ENCODE measurements around the gene TRIM33. TPM values are rescaled to one million over a fixed set of nuclear protein-coding genes. Genes with fewer than 3 reads are reported as not detected.

TRIM33 gene
- total RNA-seq, 1 experiment from 2014 or later: 41.2 TPM

DNA sequence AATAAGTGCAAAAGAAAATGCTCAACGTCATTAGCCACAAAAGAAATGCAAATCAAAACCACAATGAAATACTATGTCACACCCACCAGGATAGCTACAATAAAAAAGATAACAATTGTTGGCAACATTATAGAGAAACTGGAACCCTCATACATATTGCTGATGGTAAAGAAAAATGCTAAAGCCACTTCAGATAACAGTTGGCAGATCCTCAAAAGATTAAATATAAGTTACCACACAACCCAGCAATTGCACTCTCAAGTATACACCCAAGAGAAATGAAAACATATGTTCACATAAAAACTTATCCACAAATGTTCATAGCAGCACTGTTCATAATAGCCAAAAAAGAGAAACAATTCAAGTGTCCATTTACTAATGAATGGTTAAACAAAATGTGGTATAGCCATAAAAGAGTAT lies 20.7 kb downstream of the TRIM33 start:
- no peaks in the 10 kb centered on the region; the same call in 1 of the 2 replicates for H4K20me1 ChIP-seq (ENCODE audit: insufficient read depth)
- no peak overlapping the region for H2AFZ ChIP-seq (ENCODE audit: low read depth, low read length, poor library complexity, severe bottlenecking)
- H3K27me3 ChIP-seq (ENCODE audit: insufficient read depth, low read length): no peaks in the 10 kb centered on the region
- DNase-seq (ENCODE audit: low read depth, low spot score): no peak
- TF ChIP-seq POLR2A (IDR thresholded peaks at IDR 0.05; ENCODE audit: borderline replicate concordance, extremely low read depth, insufficient read depth, insufficient read length): no peak
- no peak for TF ChIP-seq FOSL1 (IDR thresholded peaks at IDR 0.05; ENCODE audit: low read depth)
- TF ChIP-seq CEBPB (IDR thresholded peaks at IDR 0.05; ENCODE audit: low read depth): no peak
- TF ChIP-seq POLR2AphosphoS5 (IDR thresholded peaks at IDR 0.05; ENCODE audit: low read depth, low read length): no peak
- no peak for TF ChIP-seq ELF1 (IDR thresholded peaks at IDR 0.05; ENCODE audit: borderline replicate concordance, low read depth)
- no peak for TF ChIP-seq ZNF274 (IDR thresholded peaks at IDR 0.05; ENCODE audit: low read depth, low read length)
- TF ChIP-seq REST (IDR thresholded peaks at IDR 0.05; ENCODE audit: low read depth): no peak
- no peak for TF ChIP-seq SP1 (IDR thresholded peaks at IDR 0.05; ENCODE audit: low read depth)
- no peak for TF ChIP-seq JUND (IDR thresholded peaks at IDR 0.05)
- TF ChIP-seq, protein P1, sequence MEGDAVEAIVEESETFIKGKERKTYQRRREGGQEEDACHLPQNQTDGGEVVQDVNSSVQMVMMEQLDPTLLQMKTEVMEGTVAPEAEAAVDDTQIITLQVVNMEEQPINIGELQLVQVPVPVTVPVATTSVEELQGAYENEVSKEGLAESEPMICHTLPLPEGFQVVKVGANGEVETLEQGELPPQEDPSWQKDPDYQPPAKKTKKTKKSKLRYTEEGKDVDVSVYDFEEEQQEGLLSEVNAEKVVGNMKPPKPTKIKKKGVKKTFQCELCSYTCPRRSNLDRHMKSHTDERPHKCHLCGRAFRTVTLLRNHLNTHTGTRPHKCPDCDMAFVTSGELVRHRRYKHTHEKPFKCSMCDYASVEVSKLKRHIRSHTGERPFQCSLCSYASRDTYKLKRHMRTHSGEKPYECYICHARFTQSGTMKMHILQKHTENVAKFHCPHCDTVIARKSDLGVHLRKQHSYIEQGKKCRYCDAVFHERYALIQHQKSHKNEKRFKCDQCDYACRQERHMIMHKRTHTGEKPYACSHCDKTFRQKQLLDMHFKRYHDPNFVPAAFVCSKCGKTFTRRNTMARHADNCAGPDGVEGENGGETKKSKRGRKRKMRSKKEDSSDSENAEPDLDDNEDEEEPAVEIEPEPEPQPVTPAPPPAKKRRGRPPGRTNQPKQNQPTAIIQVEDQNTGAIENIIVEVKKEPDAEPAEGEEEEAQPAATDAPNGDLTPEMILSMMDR (IDR thresholded peaks at IDR 0.05 in 2 of 3, conservative IDR thresholded peaks at IDR 0.05 in 1 of 3; ENCODE audit: borderline replicate concordance in 1 of 3, insufficient read depth in 1 of 3, low read depth in 2 of 3, low read length in 2 of 3): no peak
- no peak for TF ChIP-seq EGR1 (IDR thresholded peaks at IDR 0.05; ENCODE audit: low read depth)
- H3K36me3 ChIP-seq (ENCODE audit: control insufficient read depth in 1 of 2, insufficient read depth in 2 of 2, low read length in 2 of 2): no peaks in the 10 kb centered on the region; a peak in 1 of 4 replicates
- H3K4me1 ChIP-seq (ENCODE audit: control insufficient read depth in 1 of 2, insufficient read depth in 2 of 2, low read length in 2 of 2): no peaks in the 10 kb centered on the region
- ChIA-PET POLR2A (no interaction called here), CTCF (no interaction called here), RAD21 (ENCODE audit: low non-redundant PET in 1 of 2, low total read pairs in 2 of 2, uncharacterized antibody in 2 of 2, unreplicated experiment in 2 of 2) (no interaction called here)
- no peak overlapping the region for H3K4me3 ChIP-seq (replicated peaks in 1 of 2; ENCODE audit: low read depth in 1 of 2, low read length in 2 of 2)
- no peak overlapping the region for H3K27ac ChIP-seq (ENCODE audit: low read depth, low read length)
- no peaks in the 10 kb centered on the region for H3K9me3 ChIP-seq (ENCODE audit: control insufficient read depth in 1 of 2, insufficient read depth in 1 of 2, low read depth in 1 of 2, low read length in 2 of 2)
- H3K9me2 ChIP-seq (ENCODE audit: insufficient read depth): no peaks in the 10 kb centered on the region
- H3K4me2 ChIP-seq (ENCODE audit: low read length): no peak overlapping the region
- H3K9ac ChIP-seq (ENCODE audit: low read length): no peak overlapping the region
- peaks cover 97% of the 10 kb centered on the region for H3K79me2 ChIP-seq (ENCODE audit: insufficient read depth, low read length)
- no peak for ATAC-seq
- intact Hi-C loops (cut with micrococcal nuclease): no loop called here
- no TSS peak for BruUV-seq (replicated peaks)
